ENCODE results near the gene COL18A1.
A peak's percentile ranks its signal among the peaks of the same experiment; 100 is the strongest.

COL18A1 gene

GRCh38 chr21:45531393-45532215 lies 126.6 kb downstream of the COL18A1 start:
- Histone ChIP-seq H3K27me3 (ENCODE audit: control insufficient read depth in 1 of 2, insufficient read depth in 2 of 2, low read length in 2 of 2) (no peaks in the 10 kb centered on the region), H3K36me3 (ENCODE audit: control insufficient read depth in 1 of 2, insufficient read depth in 2 of 2, low read length in 2 of 2) (peaks cover 12 to 30% of the 10 kb centered on the region in 2 donors), H3K4me1 (ENCODE audit: control insufficient read depth in 1 of 2, insufficient read depth in 2 of 2, low read length in 2 of 2) (peaks cover 24 to 28% of the 10 kb centered on the region in 2 donors), H3K27ac (ENCODE audit: low read depth, low read length) (no peak overlapping the region), H3K4me3 (ENCODE audit: low read depth in 1 of 2, low read length in 2 of 2) (no peak overlapping the region), H3K9ac (ENCODE audit: low read depth in 1 of 2, low read length in 2 of 2) (no peak overlapping the region), H3K9me3 (ENCODE audit: control insufficient read depth in 1 of 2, low read length in 2 of 2) (no peaks in the 10 kb centered on the region)

GRCh38 chr21:45532826-45533360 lies 127.9 kb downstream of the COL18A1 start:
- no peaks in the 10 kb centered on the region for H3K27me3 ChIP-seq (ENCODE audit: control insufficient read depth in 1 of 2, insufficient read depth in 2 of 2, low read length in 2 of 2)
- H3K9ac ChIP-seq (ENCODE audit: low read depth in 1 of 2, low read length in 2 of 2) = peak overlapping the region; percentile 10 to 51
- no peak overlapping the region for H3K27ac ChIP-seq (ENCODE audit: low read depth, low read length)
- no peaks in the 10 kb centered on the region for H3K9me3 ChIP-seq (ENCODE audit: control insufficient read depth in 1 of 2, low read length in 2 of 2)
- H3K4me3 ChIP-seq (ENCODE audit: low read depth in 1 of 2, low read length in 2 of 2) = peak overlapping the region in 1 of 2 donors; percentile 6
- peaks cover 12 to 28% of the 10 kb centered on the region in 2 donors for H3K36me3 ChIP-seq (ENCODE audit: control insufficient read depth in 1 of 2, insufficient read depth in 2 of 2, low read length in 2 of 2)
- H3K4me1 ChIP-seq (ENCODE audit: control insufficient read depth in 1 of 2, insufficient read depth in 2 of 2, low read length in 2 of 2) = peaks cover 24 to 28% of the 10 kb centered on the region in 2 donors

- Histone ChIP-seq H3K4me1 (ENCODE audit: control insufficient read depth in 1 of 2, insufficient read depth in 2 of 2, low read length in 2 of 2) (peaks cover 24 to 30% of the 10 kb centered on the region in 2 donors), H3K27ac (ENCODE audit: low read depth, low read length) (peak overlapping the region; percentile 46), H3K9me3 (ENCODE audit: control insufficient read depth in 1 of 2, low read length in 2 of 2) (no peaks in the 10 kb centered on the region), H3K4me3 (ENCODE audit: low read depth in 1 of 2, low read length in 2 of 2) (peak overlapping the region in 1 of 2 donors; percentile 6), H3K36me3 (ENCODE audit: control insufficient read depth in 1 of 2, insufficient read depth in 2 of 2, low read length in 2 of 2) (peaks cover 12 to 28% of the 10 kb centered on the region in 2 donors), H3K9ac (ENCODE audit: low read depth in 1 of 2, low read length in 2 of 2) (peak overlapping the region; percentile 32 to 51), H3K27me3 (ENCODE audit: control insufficient read depth in 1 of 2, insufficient read depth in 2 of 2, low read length in 2 of 2) (no peaks in the 10 kb centered on the region)
Measured at GRCh38 chr21:45533361-45533845, 128.4 kb downstream of the COL18A1 start.

- Histone ChIP-seq H3K36me3 (ENCODE audit: control insufficient read depth in 1 of 2, insufficient read depth in 2 of 2, low read length in 2 of 2) (peaks cover 12 to 21% of the 10 kb centered on the region in 2 donors), H3K4me1 (ENCODE audit: control insufficient read depth in 1 of 2, insufficient read depth in 2 of 2, low read length in 2 of 2) (peaks cover 28 to 35% of the 10 kb centered on the region in 2 donors), H3K4me3 (ENCODE audit: low read depth in 1 of 2, low read length in 2 of 2) (no peak overlapping the region), H3K9ac (ENCODE audit: low read depth in 1 of 2, low read length in 2 of 2) (peak overlapping the region; percentile 26 to 32), H3K9me3 (ENCODE audit: control insufficient read depth in 1 of 2, low read length in 2 of 2) (no peaks in the 10 kb centered on the region), H3K27ac (ENCODE audit: low read depth, low read length) (peak overlapping the region; percentile 46), H3K27me3 (ENCODE audit: control insufficient read depth in 1 of 2, insufficient read depth in 2 of 2, low read length in 2 of 2) (no peaks in the 10 kb centered on the region)
Measured at GRCh38 chr21:45533846-45534635, 129.1 kb downstream of the COL18A1 start.

GRCh38 chr21:45534636-45535331 lies 129.8 kb downstream of the COL18A1 start:
- Histone ChIP-seq H3K4me1 (ENCODE audit: control insufficient read depth in 1 of 2, insufficient read depth in 2 of 2, low read length in 2 of 2) (peaks cover 34 to 36% of the 10 kb centered on the region in 2 donors), H3K9me3 (ENCODE audit: control insufficient read depth in 1 of 2, low read length in 2 of 2) (no peaks in the 10 kb centered on the region), H3K4me3 (ENCODE audit: low read depth in 1 of 2, low read length in 2 of 2) (no peak overlapping the region), H3K9ac (ENCODE audit: low read depth in 1 of 2, low read length in 2 of 2) (peak overlapping the region in 1 of 2 donors; percentile 32), H3K36me3 (ENCODE audit: control insufficient read depth in 1 of 2, insufficient read depth in 2 of 2, low read length in 2 of 2) (peaks cover 5 to 14% of the 10 kb centered on the region in 2 donors), H3K27me3 (ENCODE audit: control insufficient read depth in 1 of 2, insufficient read depth in 2 of 2, low read length in 2 of 2) (no peaks in the 10 kb centered on the region), H3K27ac (ENCODE audit: low read depth, low read length) (no peak overlapping the region)

GRCh38 chr21:45535341-45536081 lies 130.5 kb downstream of the COL18A1 start:
- H3K9me3 ChIP-seq (ENCODE audit: control insufficient read depth in 1 of 2, low read length in 2 of 2) = no peaks in the 10 kb centered on the region
- no peak overlapping the region for H3K4me3 ChIP-seq (ENCODE audit: low read depth in 1 of 2, low read length in 2 of 2)
- no peak overlapping the region for H3K9ac ChIP-seq (ENCODE audit: low read depth in 1 of 2, low read length in 2 of 2)
- H3K27ac ChIP-seq (ENCODE audit: low read depth, low read length) = no peak overlapping the region
- H3K4me1 ChIP-seq (ENCODE audit: control insufficient read depth in 1 of 2, insufficient read depth in 2 of 2, low read length in 2 of 2) = peaks cover 37 to 39% of the 10 kb centered on the region in 2 donors
- no peaks in the 10 kb centered on the region for H3K27me3 ChIP-seq (ENCODE audit: control insufficient read depth in 1 of 2, insufficient read depth in 2 of 2, low read length in 2 of 2)
- peaks cover 0 to 7% of the 10 kb centered on the region in 2 donors for H3K36me3 ChIP-seq (ENCODE audit: control insufficient read depth in 1 of 2, insufficient read depth in 2 of 2, low read length in 2 of 2)

GRCh38 chr21:45536301-45537081 lies 131.5 kb downstream of the COL18A1 start:
- no peak overlapping the region for H3K27ac ChIP-seq (ENCODE audit: low read depth, low read length)
- no peak overlapping the region for H3K9ac ChIP-seq (ENCODE audit: low read depth in 1 of 2, low read length in 2 of 2)
- no peak overlapping the region for H3K4me3 ChIP-seq (ENCODE audit: low read depth in 1 of 2, low read length in 2 of 2)
- H3K36me3 ChIP-seq (ENCODE audit: control insufficient read depth in 1 of 2, insufficient read depth in 2 of 2, low read length in 2 of 2) = peaks cover 0 to 3% of the 10 kb centered on the region in 2 donors
- H3K4me1 ChIP-seq (ENCODE audit: control insufficient read depth in 1 of 2, insufficient read depth in 2 of 2, low read length in 2 of 2) = peaks cover 43 to 47% of the 10 kb centered on the region in 2 donors
- no peaks in the 10 kb centered on the region for H3K9me3 ChIP-seq (ENCODE audit: control insufficient read depth in 1 of 2, low read length in 2 of 2)
- no peaks in the 10 kb centered on the region for H3K27me3 ChIP-seq (ENCODE audit: control insufficient read depth in 1 of 2, insufficient read depth in 2 of 2, low read length in 2 of 2)

GRCh38 chr21:45537111-45537745 lies 132.3 kb downstream of the COL18A1 start:
- H3K4me1 ChIP-seq (ENCODE audit: control insufficient read depth in 1 of 2, insufficient read depth in 2 of 2, low read length in 2 of 2) = peaks cover 43 to 49% of the 10 kb centered on the region in 2 donors
- no peak overlapping the region for H3K27ac ChIP-seq (ENCODE audit: low read depth, low read length)
- no peaks in the 10 kb centered on the region for H3K36me3 ChIP-seq (ENCODE audit: control insufficient read depth in 1 of 2, insufficient read depth in 2 of 2, low read length in 2 of 2)

More at GRCh38 chr21:45537111-45537745, 132.3 kb downstream of the COL18A1 start:
- no peak overlapping the region for H3K9ac ChIP-seq (ENCODE audit: low read depth in 1 of 2, low read length in 2 of 2)
- no peak overlapping the region for H3K4me3 ChIP-seq (ENCODE audit: low read depth in 1 of 2, low read length in 2 of 2)
- no peaks in the 10 kb centered on the region for H3K27me3 ChIP-seq (ENCODE audit: control insufficient read depth in 1 of 2, insufficient read depth in 2 of 2, low read length in 2 of 2)
- H3K9me3 ChIP-seq (ENCODE audit: control insufficient read depth in 1 of 2, low read length in 2 of 2) = no peaks in the 10 kb centered on the region
